Upper lobe of left lung (tissue), 6 donors: Measurements from ENCODE around the gene EXOC3. TPM values are rescaled to one million over a fixed set of nuclear protein-coding genes. Genes with fewer than 3 reads are reported as not detected.
A peak's percentile ranks its signal among the peaks of the same experiment; 100 is the strongest.

Experiments used
- ATAC-seq, 2 donors: fragments of 200-7000 bp; cut with Tn5 transposase; one replicate each; pipeline ENCODE4 v1.9.1; 2022; ENCODE audit warnings: mild to moderate bottlenecking in 2 of 2, moderate library complexity in 2 of 2; ENCODE audit not compliant: low FRiP score in 2 of 2
- DNase-seq, 2 donors: peaks; one replicate each; pipeline ENCODE4 v3.0.0-alpha.2; 2019 to 2020
- H3K27ac ChIP-seq, 4 donors: fragments of 200-600 bp; sonication (generic); one replicate each; pipeline ENCODE4 v1.5.1; 2016 to 2019
- H3K27me3 ChIP-seq, 4 donors: fragments of 200-600 bp; sonication (generic); one replicate each; pipeline ENCODE4 v1.5.1; 2017 to 2019
- H3K36me3 ChIP-seq, 4 donors: fragments of 200-600 bp; sonication (generic); one replicate each; pipeline ENCODE4 v1.5.1; 2016 to 2019
- H3K4me1 ChIP-seq, 4 donors: fragments of 200-600 bp; sonication (generic); one replicate each; pipeline ENCODE4 v1.5.1; 2018 to 2019
- H3K4me3 ChIP-seq, 4 donors: fragments of 200-600 bp; sonication (generic); one replicate each; pipeline ENCODE4 v1.5.1; 2017 to 2019; ENCODE audit warnings: mild to moderate bottlenecking in 2 of 4, moderate library complexity in 1 of 4
- H3K9me3 ChIP-seq, 4 donors: fragments of 200-600 bp; sonication (generic); one replicate each; pipeline ENCODE4 v1.5.1; 2018 to 2019
- CTCF ChIP-seq, 6 experiments: fragments of 450-650 bp in 4 of 6; fragments of 200-600 bp in 2 of 6; sonication (generic) in 2 of 6; IDR thresholded peaks; one replicate each; pipeline ENCODE4 v1.5.1; 2016 to 2019; ENCODE audit warnings: antibody characterized with exemption in 6 of 6
- EP300 ChIP-seq, 4 donors: sonication (generic); formaldehyde crosslinking; IDR thresholded peaks; one replicate each; pipeline ENCODE4 v1.5.1; 2017; ENCODE audit warnings: antibody characterized with exemption in 4 of 4, control low read depth in 2 of 4
- POLR2A ChIP-seq, 4 donors: fragments of 450-650 bp; IDR thresholded peaks; one replicate each; pipeline ENCODE4 v1.5.1; 2016 to 2017; ENCODE audit warnings: antibody characterized with exemption in 4 of 4, mild to moderate bottlenecking in 2 of 4
- POLR2AphosphoS5 ChIP-seq, 2 donors: sonication (generic); formaldehyde crosslinking; IDR thresholded peaks; one replicate each; pipeline ENCODE4 v1.5.1; 2017; ENCODE audit warnings: antibody characterized with exemption in 2 of 2
- WGBS, 2 donors: methylation state at CpG; one replicate each; pipeline ENCODE4 v1.1.5; 2017 to 2018; 5-methylcytosine and 5-hydroxymethylcytosine counted together
- total RNA-seq, 6 donors: library from RNA; depleted of rRNA in 4 of 6; stranded (reverse); fragments of >200 nt in 4 of 6; gene quantifications; one replicate each; pipeline versions ENCODE4 v1.1.0 to v1.2.1, GENCODE V29; 2016 to 2021
- donor health status: DM: no; HTN: no; CAD: no; lungs with moderate emphysema.
- donor health status: DM: no; HTN: yes; CAD: no; lungs with severe emphysema.

The EXOC3 gene
- total RNA-seq, 6 donors from 2014 or later: 43.6 to 149 (median 64.5) TPM

GRCh38 chr5:491856-492155 is 48.8 kb downstream of the EXOC3 start:
- WGBS, 2 donors: 77 to 91% methylated on average over 18 to 19 of the region's 19 CpGs
- TF ChIP-seq EP300 (IDR thresholded peaks at IDR 0.05) (no peak), POLR2AphosphoS5 (IDR thresholded peaks at IDR 0.05) (no peak), CTCF (IDR thresholded peaks at IDR 0.05) (no peak), POLR2A (IDR thresholded peaks at IDR 0.05) (no peak)
- no peaks in the 10 kb centered on the region for H3K36me3 ChIP-seq
- H3K4me1 ChIP-seq: no peaks in the 10 kb centered on the region
- peaks cover 0 to 6% (median 2%) of the 10 kb centered on the region in 4 donors for H3K27me3 ChIP-seq
- H3K9me3 ChIP-seq: no peaks in the 10 kb centered on the region
- ATAC-seq (no peak), DNase-seq (peak in 1 of 2 donors; percentile 64)
- no peak overlapping the region for H3K4me3 ChIP-seq
- no peak overlapping the region for H3K27ac ChIP-seq

- H3K9me3 ChIP-seq: no peaks in the 10 kb centered on the region
- H3K36me3 ChIP-seq: no peaks in the 10 kb centered on the region
- WGBS, 2 donors: 47 to 50% methylated on average over 2 to 17 of the region's 18 CpGs
- ATAC-seq (no peak), DNase-seq (peak in 1 of 2 donors; percentile 57)
- peaks cover 0 to 6% (median 2%) of the 10 kb centered on the region in 4 donors for H3K27me3 ChIP-seq
- no peak overlapping the region for H3K27ac ChIP-seq
- no peak overlapping the region for H3K4me3 ChIP-seq
- no peaks in the 10 kb centered on the region for H3K4me1 ChIP-seq
- TF ChIP-seq EP300 (IDR thresholded peaks at IDR 0.05) (no peak), CTCF (IDR thresholded peaks at IDR 0.05) (no peak), POLR2AphosphoS5 (IDR thresholded peaks at IDR 0.05) (no peak), POLR2A (IDR thresholded peaks at IDR 0.05) (no peak)
Measured at GRCh38 chr5:492314-492893, 49.4 kb downstream of the EXOC3 start.

- TF ChIP-seq CTCF (IDR thresholded peaks at IDR 0.05) (no peak), EP300 (IDR thresholded peaks at IDR 0.05) (no peak)
- no peaks in the 10 kb centered on the region for H3K9me3 ChIP-seq
- no peak overlapping the region for H3K27ac ChIP-seq
- WGBS, 2 donors: 42 to 57% methylated on average over 13 to 26 of the region's 26 CpGs
- DNase-seq (peak in 1 of 2 donors; percentile 55), ATAC-seq (peak in 1 of 2 donors; percentile 51)
- no peak overlapping the region for H3K4me3 ChIP-seq
- peaks cover 0 to 6% (median 2%) of the 10 kb centered on the region in 4 donors for H3K27me3 ChIP-seq
- no peaks in the 10 kb centered on the region for H3K4me1 ChIP-seq
- no peaks in the 10 kb centered on the region for H3K36me3 ChIP-seq
Measured at GRCh38 chr5:493119-493701, 50.2 kb downstream of the EXOC3 start.

GRCh38 chr5:493758-494157 is 50.8 kb downstream of the EXOC3 start:
- no peak overlapping the region for H3K4me3 ChIP-seq
- peak in 1 of 2 donors; percentile 62 for DNase-seq
- no peaks in the 10 kb centered on the region for H3K9me3 ChIP-seq
- WGBS, 2 donors: 65 to 76% methylated on average over 9 to 10 of the region's 13 CpGs
- TF ChIP-seq EP300 (IDR thresholded peaks at IDR 0.05) (no peak), POLR2AphosphoS5 (IDR thresholded peaks at IDR 0.05) (no peak), CTCF (IDR thresholded peaks at IDR 0.05) (no peak), POLR2A (IDR thresholded peaks at IDR 0.05) (no peak)
- H3K27me3 ChIP-seq: peaks cover 0 to 6% (median 2%) of the 10 kb centered on the region in 4 donors
- H3K4me1 ChIP-seq: no peaks in the 10 kb centered on the region
- no peaks in the 10 kb centered on the region for H3K36me3 ChIP-seq
- no peak overlapping the region for H3K27ac ChIP-seq
- no peak for ATAC-seq
